HFFc6 (cell line): ENCODE data around the gene ALDH1L1. TPM values are rescaled to one million over a fixed set of nuclear protein-coding genes. Genes with fewer than 3 reads are reported as not detected.
"Not testable (repeated sequence)": the region's sequence is repeated elsewhere in the genome, so short reads cannot be mapped to it uniquely, and the experiment has no call there.

Experiments
- DNase-seq: peaks from one replicate; pipeline ENCODE4 v3.0.0-alpha.2; 2018
- H3K27ac Mint-ChIP-seq: 2 replicates; pipeline ENCODE4 v1.8.0; 2020; ENCODE audit warnings: mild to moderate bottlenecking, mixed read lengths
- H3K27me3 Mint-ChIP-seq: 2 replicates; pipeline ENCODE4 v1.8.0; 2021; ENCODE audit warnings: mild to moderate bottlenecking, moderate library complexity, mixed read lengths; ENCODE audit not compliant: insufficient read depth
- H3K36me3 Mint-ChIP-seq: 2 replicates; pipeline ENCODE4 v1.8.0; 2021; ENCODE audit warnings: low read depth, mixed read lengths
- H3K4me1 Mint-ChIP-seq: 2 replicates; pipeline ENCODE4 v1.8.0; 2020; ENCODE audit warnings: low read depth, mixed read lengths
- H3K4me3 Mint-ChIP-seq: 2 replicates; pipeline ENCODE4 v1.8.0; 2020; ENCODE audit warnings: mild to moderate bottlenecking, moderate library complexity, mixed read lengths
- H3K9me3 Mint-ChIP-seq: 2 replicates; pipeline ENCODE4 v1.8.0; 2020; ENCODE audit warnings: mild to moderate bottlenecking, mixed read lengths
- CTCF ChIP-seq: fragments of 200-600 bp; sonication (generic); IDR thresholded peaks from 2 replicates; pipeline ENCODE4 v1.5.0; 2021; ENCODE audit warnings: antibody characterized with exemption, mild to moderate bottlenecking
- total RNA-seq, 6 experiments: library from RNA; stranded (reverse); fragmentation: NEBNext Ultra II Directional; extraction: Animal tissue kit (Norgen Biotek cat#: 25700); gene quantifications; 2 replicates in 1 of 6; 3 replicates in 5 of 6; pipeline ENCODE4 v1.2.3, GENCODE V29; 2021

The ALDH1L1 gene
- total RNA-seq, 6 experiments from 2014 or later, result 0.05 TPM; not detected in 5

- Mint-ChIP-seq H3K9me3 (peaks cover 7% of the 10 kb centered on the region; the same call in 1 of the 2 replicates), H3K4me3 (no peak overlapping the region), H3K36me3 (peaks cover 25% of the 10 kb centered on the region), H3K27ac (no peak overlapping the region), H3K27me3 (peaks cover 2% of the 10 kb centered on the region; the same call in 1 of the 2 replicates), H3K4me1 (no peaks in the 10 kb centered on the region)
- no peak for DNase-seq
- TF ChIP-seq CTCF, result no peak
Measured at GRCh38 chr3:126070146-126070545, 110.2 kb downstream of the ALDH1L1 start.

- no peak for DNase-seq
- Mint-ChIP-seq H3K27me3 (peaks cover 2% of the 10 kb centered on the region; the same call in 1 of the 2 replicates), H3K4me1 (no peaks in the 10 kb centered on the region), H3K4me3 (no peak overlapping the region), H3K27ac (no peak overlapping the region), H3K9me3 (no peaks in the 10 kb centered on the region), H3K36me3 (peaks cover 15% of the 10 kb centered on the region)
- no peak for TF ChIP-seq CTCF
Measured at GRCh38 chr3:126067959-126068358, 112.4 kb downstream of the ALDH1L1 start.

DNA sequence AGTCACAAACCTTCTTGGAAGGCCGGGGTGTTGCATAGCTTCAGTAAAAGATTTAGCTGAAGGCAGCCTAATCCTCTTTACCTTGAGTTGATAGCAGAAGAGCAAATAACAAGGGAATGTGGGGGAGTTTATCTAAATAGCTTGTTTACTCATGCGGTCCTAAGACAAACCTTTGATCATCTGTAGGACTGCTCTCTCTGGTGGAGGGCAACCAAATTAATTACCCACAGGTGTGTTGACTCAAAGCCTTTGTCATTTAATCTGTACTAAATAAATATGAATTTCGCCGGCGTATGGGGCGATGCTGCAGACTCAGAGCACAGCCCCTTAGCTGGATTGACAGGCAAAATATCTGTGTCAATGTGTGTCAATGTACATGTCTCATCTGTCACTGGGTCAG, 113.7 kb downstream of the ALDH1L1 start:
- H3K4me1 Mint-ChIP-seq, H3K9me3 Mint-ChIP-seq, H3K4me3 Mint-ChIP-seq, H3K27me3 Mint-ChIP-seq, H3K27ac Mint-ChIP-seq, DNase-seq, H3K36me3 Mint-ChIP-seq: not testable (repeated sequence)

DNA sequence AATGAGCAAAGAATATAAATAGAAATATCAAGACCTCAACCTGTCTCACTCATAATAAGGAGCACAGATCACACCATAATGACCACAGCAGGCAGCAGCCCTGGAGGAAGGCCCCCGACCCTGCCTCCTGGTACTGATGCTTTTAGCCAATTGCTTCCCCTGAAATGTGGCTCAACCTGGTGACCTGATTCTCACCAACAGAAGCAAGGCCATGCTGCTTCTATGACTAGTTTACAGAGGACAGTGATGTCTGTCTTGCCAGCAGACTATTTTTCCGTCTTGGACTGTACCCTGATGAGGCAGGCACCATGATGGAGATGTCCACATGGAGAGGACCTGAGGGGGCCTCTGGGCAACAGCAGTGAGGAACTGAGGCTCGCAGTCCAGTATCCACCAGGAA, 114.5 kb downstream of the ALDH1L1 start:
- peaks cover 5% of the 10 kb centered on the region; the same call in 1 of the 2 replicates for H3K36me3 Mint-ChIP-seq
- no peaks in the 10 kb centered on the region for H3K4me1 Mint-ChIP-seq
- no peak overlapping the region for H3K4me3 Mint-ChIP-seq
- TF ChIP-seq CTCF, result no peak
- no peaks in the 10 kb centered on the region for H3K9me3 Mint-ChIP-seq
- H3K27ac Mint-ChIP-seq, result no peak overlapping the region
- DNase-seq, result no peak
- peaks cover 2% of the 10 kb centered on the region; the same call in 1 of the 2 replicates for H3K27me3 Mint-ChIP-seq

DNA sequence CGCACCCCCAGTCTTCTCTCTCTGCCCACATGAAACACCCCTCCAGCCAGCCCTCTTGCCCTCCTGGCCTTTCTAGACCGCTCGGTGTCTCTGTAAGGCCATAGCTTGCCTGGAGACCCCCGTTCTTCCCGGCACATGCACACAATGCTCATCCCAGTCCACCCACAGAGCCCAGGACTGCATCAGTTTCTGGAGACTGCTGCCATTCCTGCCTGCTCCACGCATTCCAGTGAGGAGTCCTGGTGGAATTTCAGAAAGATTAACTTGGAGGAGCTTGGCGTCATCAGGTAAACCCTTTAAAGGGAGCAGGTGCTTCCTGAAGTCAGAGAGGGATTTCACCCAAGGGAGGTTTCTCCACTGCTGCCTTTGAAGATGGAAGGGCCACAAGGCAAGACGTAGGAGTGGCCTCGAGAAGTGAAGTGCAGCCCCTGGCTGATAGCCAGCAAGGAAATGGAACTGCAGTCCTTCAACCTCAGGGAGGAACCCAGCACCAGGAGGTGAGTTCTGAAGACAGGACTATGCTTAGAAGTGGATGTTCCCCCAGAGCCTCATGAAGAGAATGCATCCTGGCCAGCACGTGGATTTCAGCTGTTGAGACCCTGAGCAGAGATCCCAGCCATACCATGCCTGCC, 115.6 kb downstream of the ALDH1L1 start:
- no peaks in the 10 kb centered on the region; the same call in 1 of the 2 replicates for H3K4me1 Mint-ChIP-seq
- H3K27me3 Mint-ChIP-seq, result peaks cover 2% of the 10 kb centered on the region; the same call in 1 of the 2 replicates
- H3K27ac Mint-ChIP-seq, result no peak overlapping the region
- no peaks in the 10 kb centered on the region for H3K9me3 Mint-ChIP-seq
- no peak for DNase-seq
- peaks cover 5% of the 10 kb centered on the region; the same call in 1 of the 2 replicates for H3K36me3 Mint-ChIP-seq
- TF ChIP-seq CTCF, result no peak
- no peak overlapping the region for H3K4me3 Mint-ChIP-seq

DNA sequence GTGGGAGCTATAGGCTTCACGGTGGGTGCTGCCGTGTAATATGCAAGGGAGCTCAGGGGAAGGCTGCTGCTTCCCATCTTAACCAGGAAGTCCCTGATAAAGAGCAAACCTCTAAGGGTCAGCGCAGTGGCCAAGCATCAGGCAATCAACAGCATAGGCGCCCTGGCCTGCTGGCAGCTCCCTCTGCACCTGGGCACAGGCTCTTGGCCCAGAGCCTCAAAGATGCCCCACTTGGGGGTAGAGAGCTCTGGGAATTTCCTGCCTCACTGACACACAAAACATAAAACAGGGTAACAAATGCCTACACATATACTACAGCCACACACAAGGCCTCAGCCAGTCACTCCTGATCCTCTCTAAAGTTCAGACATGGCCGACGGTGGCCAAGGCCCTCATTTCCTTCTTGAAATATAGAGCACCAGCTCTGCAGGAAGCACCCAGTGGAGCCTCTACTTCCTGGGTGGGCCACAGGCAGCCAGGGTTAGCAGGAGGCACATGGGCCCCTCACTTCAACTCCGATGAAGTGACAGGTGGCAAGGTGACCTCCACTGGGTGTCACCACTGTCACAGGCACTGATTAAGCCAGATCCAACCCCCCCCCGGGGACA, 116.9 kb downstream of the ALDH1L1 start:
- peaks cover 9% of the 10 kb centered on the region; the same call in 1 of the 2 replicates for H3K4me1 Mint-ChIP-seq
- H3K36me3 Mint-ChIP-seq, result peaks cover 5% of the 10 kb centered on the region; the same call in 1 of the 2 replicates
- H3K27me3 Mint-ChIP-seq, result no peaks in the 10 kb centered on the region
- DNase-seq, result no peak
- H3K27ac Mint-ChIP-seq, result no peak overlapping the region
- no peaks in the 10 kb centered on the region for H3K9me3 Mint-ChIP-seq
- no peak overlapping the region for H3K4me3 Mint-ChIP-seq
- TF ChIP-seq CTCF, result no peak
